Stimulated activated CD8-positive, alpha-beta memory T cell treated with anti-CD3 and anti-CD28 coated beads, Interleukin-12 subunit alpha, Interleukin-12 subunit beta, amount 100 ng/mL, for 4 hours (primary cell): ENCODE measurements around the gene KLKB1.

ENCODE experiments used
- DNase-seq: peaks from one replicate; pipeline ENCODE4 v3.0.0-alpha.2; 2020; ENCODE audit warnings: low read depth

The KLKB1 gene

GRCh38 chr4:186227221-186227620 is at the start of gene KLKB1:
TSS of gene KLKB1 (plus strand) at chr4:186227507. CDS start at chr4:186228196, 689 bp downstream.
- no peak for DNase-seq

- DNase-seq, result no peak
Observed at GRCh38 chr4:186188107-186188506, 39.2 kb upstream of the KLKB1 start.

- DNase-seq, result no peak
Observed at GRCh38 chr4:186189656-186190055, 37.7 kb upstream of the KLKB1 start.

GRCh38 chr4:186190581-186191199 is 36.6 kb upstream of the KLKB1 start:
- DNase-seq, result peak; percentile 15

- DNase-seq, result peak; percentile 79
Observed at GRCh38 chr4:186191200-186192065, 35.9 kb upstream of the KLKB1 start, which contains the start of gene CYP4V2. TSS of gene CYP4V2 (plus strand) at chr4:186191567. CDS start at chr4:186191824, 257 bp downstream.

GRCh38 chr4:186192066-186192612 is 35.2 kb upstream of the KLKB1 start:
- DNase-seq, result no peak

- no peak for DNase-seq
Observed at GRCh38 chr4:186193851-186194250, 33.5 kb upstream of the KLKB1 start.

GRCh38 chr4:186196063-186196462 is 31.2 kb upstream of the KLKB1 start:
- no peak for DNase-seq

- no peak for DNase-seq
Observed at GRCh38 chr4:186200516-186200915, 26.8 kb upstream of the KLKB1 start.

- no peak for DNase-seq
Observed at GRCh38 chr4:186201010-186201409, 26.3 kb upstream of the KLKB1 start.

- DNase-seq, result no peak
Observed at GRCh38 chr4:186201535-186202230, 25.6 kb upstream of the KLKB1 start.

GRCh38 chr4:186202490-186203140 is 24.7 kb upstream of the KLKB1 start:
- DNase-seq, result no peak

GRCh38 chr4:186203406-186203805 is 23.9 kb upstream of the KLKB1 start:
- no peak for DNase-seq

GRCh38 chr4:186204103-186204559 is 23.2 kb upstream of the KLKB1 start:
- DNase-seq, result no peak

GRCh38 chr4:186204686-186205085 is 22.6 kb upstream of the KLKB1 start:
- no peak for DNase-seq

- no peak for DNase-seq
Observed at GRCh38 chr4:186205156-186205555, 22.2 kb upstream of the KLKB1 start.

GRCh38 chr4:186216465-186217024 is 10.8 kb upstream of the KLKB1 start:
- no peak for DNase-seq

- no peak for DNase-seq
Observed at GRCh38 chr4:186217733-186218293, 9.5 kb upstream of the KLKB1 start.

GRCh38 chr4:186221624-186222023 is 5.7 kb upstream of the KLKB1 start:
- no peak for DNase-seq

- no peak for DNase-seq
Observed at GRCh38 chr4:186225848-186226247, 1.5 kb upstream of the KLKB1 start.

GRCh38 chr4:186226521-186227189 is 652 bp upstream of the KLKB1 start:
- DNase-seq, result no peak
